ENCODE results near the gene CDCP2. TPM values are rescaled to one million over a fixed set of nuclear protein-coding genes. Genes with fewer than 3 reads are reported as not detected.
"Not testable (repeated sequence)": the region's sequence is repeated elsewhere in the genome, so short reads cannot be mapped to it uniquely, and the experiment has no call there.

CDCP2 gene
- total RNA-seq, 1 experiment from 2014 or later = not detected

GRCh38 chr1:54105080-54105479, 47.7 kb downstream of the CDCP2 start:
- no peak overlapping the region for H3K4me2 ChIP-seq
- no peaks in the 10 kb centered on the region for H3K9me2 ChIP-seq (ENCODE audit: insufficient read depth)
- H4K20me1 ChIP-seq (ENCODE audit: insufficient read depth) = no peaks in the 10 kb centered on the region
- ChIA-PET POLR2A (ENCODE audit: unreplicated experiment) (interaction anchor here (0.7 kb wide), 1 partner anchor 8 kb away, joined by 6 read pairs; no protein-coding TSS in a partner anchor), CTCF (no interaction called here)
- no peaks in the 10 kb centered on the region for H3K4me1 ChIP-seq (replicated peaks; ENCODE audit: insufficient read depth)
- no peak for TF ChIP-seq EZH2 (IDR thresholded peaks at IDR 0.05; ENCODE audit: low read depth)
- TF ChIP-seq, protein P1, sequence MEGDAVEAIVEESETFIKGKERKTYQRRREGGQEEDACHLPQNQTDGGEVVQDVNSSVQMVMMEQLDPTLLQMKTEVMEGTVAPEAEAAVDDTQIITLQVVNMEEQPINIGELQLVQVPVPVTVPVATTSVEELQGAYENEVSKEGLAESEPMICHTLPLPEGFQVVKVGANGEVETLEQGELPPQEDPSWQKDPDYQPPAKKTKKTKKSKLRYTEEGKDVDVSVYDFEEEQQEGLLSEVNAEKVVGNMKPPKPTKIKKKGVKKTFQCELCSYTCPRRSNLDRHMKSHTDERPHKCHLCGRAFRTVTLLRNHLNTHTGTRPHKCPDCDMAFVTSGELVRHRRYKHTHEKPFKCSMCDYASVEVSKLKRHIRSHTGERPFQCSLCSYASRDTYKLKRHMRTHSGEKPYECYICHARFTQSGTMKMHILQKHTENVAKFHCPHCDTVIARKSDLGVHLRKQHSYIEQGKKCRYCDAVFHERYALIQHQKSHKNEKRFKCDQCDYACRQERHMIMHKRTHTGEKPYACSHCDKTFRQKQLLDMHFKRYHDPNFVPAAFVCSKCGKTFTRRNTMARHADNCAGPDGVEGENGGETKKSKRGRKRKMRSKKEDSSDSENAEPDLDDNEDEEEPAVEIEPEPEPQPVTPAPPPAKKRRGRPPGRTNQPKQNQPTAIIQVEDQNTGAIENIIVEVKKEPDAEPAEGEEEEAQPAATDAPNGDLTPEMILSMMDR (conservative IDR thresholded peaks at IDR 0.05) = no peak
- intact Hi-C loops (cut with micrococcal nuclease; ENCODE audit: unreplicated experiment) = no loop called here
- no peak overlapping the region for H3K4me3 ChIP-seq
- H3F3A ChIP-seq (ENCODE audit: insufficient read depth, low read depth) = no peaks in the 10 kb centered on the region
- DNase-seq = no peak
- no TSS peak for BruUV-seq (replicated peaks)
- H3K36me3 ChIP-seq (ENCODE audit: low read depth) = no peaks in the 10 kb centered on the region
- H2AFZ ChIP-seq = no peak overlapping the region
- no peak overlapping the region for H3K27ac ChIP-seq
- no peaks in the 10 kb centered on the region for H3K79me2 ChIP-seq (ENCODE audit: low read depth)
- H3K27me3 ChIP-seq (ENCODE audit: insufficient read depth, low read depth) = no peaks in the 10 kb centered on the region
- H3K9me3 ChIP-seq (ENCODE audit: insufficient read depth, low read depth) = no peaks in the 10 kb centered on the region

DNA sequence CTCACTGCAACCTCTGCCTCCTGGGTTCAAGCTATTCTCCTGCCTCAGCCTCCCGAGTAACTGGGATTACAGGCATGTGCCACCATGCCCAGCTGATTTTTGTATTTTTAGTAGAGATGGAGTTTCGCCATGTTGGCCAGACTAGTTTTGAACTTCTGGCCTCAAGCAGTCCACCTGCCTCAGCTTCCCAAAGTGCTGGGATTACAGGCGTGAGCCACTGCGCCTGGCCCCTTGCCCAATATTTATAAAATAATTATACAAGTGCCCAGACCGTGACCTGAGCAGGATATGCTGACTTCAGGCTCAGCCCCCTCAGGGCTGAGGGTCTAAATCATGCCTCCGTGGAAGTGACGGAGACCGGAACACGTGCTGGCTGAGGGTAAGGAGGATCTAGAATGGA, 48.2 kb downstream of the CDCP2 start:
- CTCF ChIA-PET; H3K27ac ChIP-seq; DNase-seq; H3K27me3 ChIP-seq (ENCODE audit: insufficient read depth, low read depth); H4K20me1 ChIP-seq (ENCODE audit: insufficient read depth); BruUV-seq (replicated peaks); H3K4me1 ChIP-seq (replicated peaks; ENCODE audit: insufficient read depth); H2AFZ ChIP-seq; H3K9me3 ChIP-seq (ENCODE audit: insufficient read depth, low read depth); H3K4me3 ChIP-seq; H3K4me2 ChIP-seq; H3K36me3 ChIP-seq (ENCODE audit: low read depth); intact Hi-C loops (cut with micrococcal nuclease; ENCODE audit: unreplicated experiment); H3K79me2 ChIP-seq (ENCODE audit: low read depth); H3F3A ChIP-seq (ENCODE audit: insufficient read depth, low read depth); H3K9me2 ChIP-seq (ENCODE audit: insufficient read depth): not testable (repeated sequence)
- POLR2A ChIA-PET (ENCODE audit: unreplicated experiment) = interaction anchor here (0.7 kb wide), 1 partner anchor 9 kb away, joined by 6 read pairs; no protein-coding TSS in a partner anchor

DNA sequence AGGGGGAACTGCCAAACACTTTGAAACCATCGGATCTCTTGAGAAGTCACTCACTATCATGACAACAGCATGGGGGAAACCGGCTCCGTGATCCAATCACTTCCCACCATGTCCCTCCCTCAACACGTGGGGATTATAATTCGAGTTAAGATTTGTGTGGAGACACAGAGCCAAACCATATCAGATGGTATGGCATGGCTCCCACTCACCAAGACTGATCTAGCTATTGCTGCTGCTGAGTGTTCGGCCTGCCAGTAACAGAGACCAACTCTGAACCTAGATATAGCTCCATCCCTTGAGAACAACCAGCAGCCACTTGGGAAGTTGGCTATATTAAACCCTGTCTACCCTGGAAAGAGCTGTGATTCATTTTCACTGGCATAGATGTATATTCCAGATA, 49.4 kb downstream of the CDCP2 start:
- Histone ChIP-seq H2AFZ (no peak overlapping the region), H3K27me3 (ENCODE audit: insufficient read depth, low read depth) (no peaks in the 10 kb centered on the region), H4K20me1 (ENCODE audit: insufficient read depth) (no peaks in the 10 kb centered on the region), H3K4me2 (no peak overlapping the region), H3K79me2 (ENCODE audit: low read depth) (no peaks in the 10 kb centered on the region), H3K9me3 (ENCODE audit: insufficient read depth, low read depth) (no peaks in the 10 kb centered on the region), H3K4me3 (no peak overlapping the region), H3F3A (ENCODE audit: insufficient read depth, low read depth) (no peaks in the 10 kb centered on the region), H3K9me2 (ENCODE audit: insufficient read depth) (no peaks in the 10 kb centered on the region), H3K4me1 (replicated peaks; ENCODE audit: insufficient read depth) (no peaks in the 10 kb centered on the region), H3K36me3 (ENCODE audit: low read depth) (no peaks in the 10 kb centered on the region), H3K27ac (no peak overlapping the region)
- no peak for TF ChIP-seq EZH2 (IDR thresholded peaks at IDR 0.05; ENCODE audit: low read depth)
- TF ChIP-seq, protein P1 (conservative IDR thresholded peaks at IDR 0.05) = no peak
- BruUV-seq (replicated peaks) = no TSS peak
- no peak for DNase-seq
- intact Hi-C loops (cut with micrococcal nuclease; ENCODE audit: unreplicated experiment) = no loop called here
- CTCF ChIA-PET = interaction anchor here (0.5 kb wide), 1 partner anchor 388 kb away, joined by 3 read pairs; no protein-coding TSS in a partner anchor
- POLR2A ChIA-PET (ENCODE audit: unreplicated experiment) = interaction anchor here (0.6 to 0.7 kb wide), 3 partner anchors 87 to 241 kb away, joined by 4 to 5 read pairs (median 4); no protein-coding TSS in a partner anchor

DNA sequence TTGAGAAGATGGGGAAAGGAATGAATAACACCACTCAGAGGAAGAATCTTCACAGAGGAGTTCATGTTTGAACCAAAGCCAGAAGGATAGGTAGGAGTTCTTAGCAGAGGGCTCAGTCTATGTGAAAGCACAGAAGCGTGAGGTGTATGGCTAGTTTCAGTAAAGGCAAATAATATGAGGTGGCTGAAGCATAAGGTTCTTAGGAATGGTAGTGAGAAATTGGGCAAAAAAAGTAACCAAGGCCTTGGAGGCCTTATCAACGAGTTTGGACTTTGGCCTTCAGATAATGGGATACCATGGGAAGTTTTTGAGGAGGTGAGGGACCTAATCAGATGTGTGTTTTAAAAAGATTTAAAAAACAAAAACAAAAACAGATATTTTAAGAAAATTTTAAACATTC, 52.3 kb downstream of the CDCP2 start:
- Histone ChIP-seq H3K4me2 (no peak overlapping the region), H3K27me3 (ENCODE audit: insufficient read depth, low read depth) (no peaks in the 10 kb centered on the region), H3K4me1 (replicated peaks; ENCODE audit: insufficient read depth) (no peaks in the 10 kb centered on the region), H3K4me3 (no peak overlapping the region), H3K27ac (no peak overlapping the region), H3F3A (ENCODE audit: insufficient read depth, low read depth) (no peaks in the 10 kb centered on the region), H3K9me2 (ENCODE audit: insufficient read depth) (no peaks in the 10 kb centered on the region), H3K9me3 (ENCODE audit: insufficient read depth, low read depth) (no peaks in the 10 kb centered on the region), H2AFZ (no peak overlapping the region), H3K36me3 (ENCODE audit: low read depth) (no peaks in the 10 kb centered on the region), H3K79me2 (ENCODE audit: low read depth) (no peaks in the 10 kb centered on the region), H4K20me1 (ENCODE audit: insufficient read depth) (no peaks in the 10 kb centered on the region)
- BruUV-seq (replicated peaks) = no TSS peak
- TF ChIP-seq EZH2 (IDR thresholded peaks at IDR 0.05; ENCODE audit: low read depth) = no peak
- TF ChIP-seq, protein P1 (conservative IDR thresholded peaks at IDR 0.05) = no peak
- DNase-seq = no peak
- POLR2A ChIA-PET (ENCODE audit: unreplicated experiment) = no interaction called here
- intact Hi-C loops (cut with micrococcal nuclease; ENCODE audit: unreplicated experiment) = no loop called here
- CTCF ChIA-PET = no interaction called here

Measured in PC-9 (cell line).